Activated CD8-positive, alpha-beta T cell treated with anti-CD3 and anti-CD28 coated beads, Interleukin-2, amount 10 ng/mL, durations not matched to agents 7 days and 5 days (primary cell): ENCODE results near the gene AATF. TPM values are rescaled to one million over a fixed set of nuclear protein-coding genes. Genes with fewer than 3 reads are reported as not detected.

Source experiments
- ATAC-seq: fragments of 150-1000 bp; cut with Tn5 transposase; one replicate; pipeline ENCODE4 v1.10.0; 2021; ENCODE audit warnings: moderate library complexity
- CTCF ChIA-PET: fragments of 350-600 bp; sonication (Branson Sonifier 250); formaldehyde crosslinking; loops from one replicate; lab custom pipeline; 2021; ENCODE audit warnings: antibody characterized with exemption; lab: Charles Lee
- POLR2A ChIA-PET: fragments of 350-600 bp; sonication (Branson Sonifier 250); formaldehyde crosslinking; loops from one replicate; lab custom pipeline; 2021; ENCODE audit warnings: antibody characterized with exemption; lab: Charles Lee
- DNase-seq: peaks from one replicate; pipeline ENCODE4 v3.0.0-alpha.2; 2020
- H3K27ac Mint-ChIP-seq: one replicate; pipeline ENCODE4 v1.8.0; 2021; ENCODE audit warnings: mild to moderate bottlenecking, mixed read lengths
- H3K27me3 Mint-ChIP-seq: one replicate; pipeline ENCODE4 v1.8.0; 2021; ENCODE audit warnings: low read depth, mixed read lengths
- H3K36me3 Mint-ChIP-seq: one replicate; pipeline ENCODE4 v1.8.0; 2021; ENCODE audit warnings: low read depth, mixed read lengths
- H3K4me1 Mint-ChIP-seq: one replicate; pipeline ENCODE4 v1.8.0; 2021; ENCODE audit warnings: low read depth, mixed read lengths
- H3K4me3 Mint-ChIP-seq: one replicate; pipeline ENCODE4 v1.8.0; 2021; ENCODE audit warnings: mild to moderate bottlenecking, mixed read lengths
- H3K9me3 Mint-ChIP-seq: one replicate; pipeline ENCODE4 v1.8.0; 2022; ENCODE audit warnings: mixed read lengths; ENCODE audit not compliant: insufficient read depth
- total RNA-seq, 2 experiments: library from RNA; stranded (reverse); gene quantifications; one replicate each; pipeline ENCODE4 v1.2.3, GENCODE V29; 2021

Gene AATF, protein sequence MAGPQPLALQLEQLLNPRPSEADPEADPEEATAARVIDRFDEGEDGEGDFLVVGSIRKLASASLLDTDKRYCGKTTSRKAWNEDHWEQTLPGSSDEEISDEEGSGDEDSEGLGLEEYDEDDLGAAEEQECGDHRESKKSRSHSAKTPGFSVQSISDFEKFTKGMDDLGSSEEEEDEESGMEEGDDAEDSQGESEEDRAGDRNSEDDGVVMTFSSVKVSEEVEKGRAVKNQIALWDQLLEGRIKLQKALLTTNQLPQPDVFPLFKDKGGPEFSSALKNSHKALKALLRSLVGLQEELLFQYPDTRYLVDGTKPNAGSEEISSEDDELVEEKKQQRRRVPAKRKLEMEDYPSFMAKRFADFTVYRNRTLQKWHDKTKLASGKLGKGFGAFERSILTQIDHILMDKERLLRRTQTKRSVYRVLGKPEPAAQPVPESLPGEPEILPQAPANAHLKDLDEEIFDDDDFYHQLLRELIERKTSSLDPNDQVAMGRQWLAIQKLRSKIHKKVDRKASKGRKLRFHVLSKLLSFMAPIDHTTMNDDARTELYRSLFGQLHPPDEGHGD
- 10 to 100 TPM; 69.8 to 72.9 TPM for total RNA-seq

DNA sequence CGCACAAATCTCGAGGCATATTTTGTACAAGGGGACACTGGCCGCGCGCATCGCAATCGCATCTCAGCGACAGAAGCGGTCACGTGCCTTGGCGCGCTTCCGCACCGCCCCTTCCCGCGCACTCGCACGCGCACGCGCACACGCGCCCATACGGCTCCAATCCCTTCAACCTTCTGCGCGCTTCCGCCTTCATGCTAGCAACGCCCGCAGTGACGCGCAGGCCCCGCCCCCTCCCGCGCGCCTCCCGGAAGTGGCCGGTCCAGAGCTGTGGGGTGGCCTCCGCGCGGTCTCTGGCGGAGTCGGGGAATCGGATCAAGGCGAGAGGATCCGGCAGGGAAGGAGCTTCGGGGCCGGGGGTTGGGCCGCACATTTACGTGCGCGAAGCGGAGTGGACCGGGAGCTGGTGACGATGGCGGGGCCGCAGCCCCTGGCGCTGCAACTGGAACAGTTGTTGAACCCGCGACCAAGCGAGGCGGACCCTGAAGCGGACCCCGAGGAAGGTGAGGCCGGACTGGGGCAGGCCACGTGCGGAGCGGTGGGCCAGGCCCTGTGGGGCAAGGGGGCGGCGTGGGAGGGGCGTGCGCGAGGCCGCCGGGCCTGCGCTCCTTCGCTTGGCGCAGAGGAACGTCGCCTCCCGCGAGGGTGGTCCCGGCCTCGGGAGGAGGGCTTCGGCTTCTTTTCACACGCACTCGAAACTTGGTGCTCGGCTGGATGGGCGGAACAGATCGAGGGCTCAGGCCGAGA is at the start of gene AATF:
AATF (plus strand) TSS at position 238 of the 744 bp plus-strand sequence; CDS start at position 410, 172 bp downstream.
- H3K27me3 Mint-ChIP-seq: peaks cover 32% of the 10 kb centered on the region
- CTCF ChIA-PET: interaction anchor here (1.1 to 3.7 kb wide), 4 partner anchors 45 to 347 kb away, joined by 3 to 25 read pairs (median 4); partner anchors contain the start of gene MRM1
- peak within 1 kb of the TSS; percentile 98 for H3K27ac Mint-ChIP-seq
- H3K4me3 Mint-ChIP-seq: peak within 1 kb of the TSS; percentile 96
- ATAC-seq (peak; percentile 96), DNase-seq (peak; percentile 97)
- peaks cover 42% of the 10 kb centered on the region for H3K36me3 Mint-ChIP-seq
- H3K4me1 Mint-ChIP-seq: peaks cover 59% of the 10 kb centered on the region
- H3K9me3 Mint-ChIP-seq: no peaks in the 10 kb centered on the region
- POLR2A ChIA-PET: interaction anchor here (0.5 to 1.9 kb wide), 9 partner anchors 10 to 1141 kb away, joined by 3 to 10 read pairs (median 4); partner anchors contain the start of gene LHX1

DNA sequence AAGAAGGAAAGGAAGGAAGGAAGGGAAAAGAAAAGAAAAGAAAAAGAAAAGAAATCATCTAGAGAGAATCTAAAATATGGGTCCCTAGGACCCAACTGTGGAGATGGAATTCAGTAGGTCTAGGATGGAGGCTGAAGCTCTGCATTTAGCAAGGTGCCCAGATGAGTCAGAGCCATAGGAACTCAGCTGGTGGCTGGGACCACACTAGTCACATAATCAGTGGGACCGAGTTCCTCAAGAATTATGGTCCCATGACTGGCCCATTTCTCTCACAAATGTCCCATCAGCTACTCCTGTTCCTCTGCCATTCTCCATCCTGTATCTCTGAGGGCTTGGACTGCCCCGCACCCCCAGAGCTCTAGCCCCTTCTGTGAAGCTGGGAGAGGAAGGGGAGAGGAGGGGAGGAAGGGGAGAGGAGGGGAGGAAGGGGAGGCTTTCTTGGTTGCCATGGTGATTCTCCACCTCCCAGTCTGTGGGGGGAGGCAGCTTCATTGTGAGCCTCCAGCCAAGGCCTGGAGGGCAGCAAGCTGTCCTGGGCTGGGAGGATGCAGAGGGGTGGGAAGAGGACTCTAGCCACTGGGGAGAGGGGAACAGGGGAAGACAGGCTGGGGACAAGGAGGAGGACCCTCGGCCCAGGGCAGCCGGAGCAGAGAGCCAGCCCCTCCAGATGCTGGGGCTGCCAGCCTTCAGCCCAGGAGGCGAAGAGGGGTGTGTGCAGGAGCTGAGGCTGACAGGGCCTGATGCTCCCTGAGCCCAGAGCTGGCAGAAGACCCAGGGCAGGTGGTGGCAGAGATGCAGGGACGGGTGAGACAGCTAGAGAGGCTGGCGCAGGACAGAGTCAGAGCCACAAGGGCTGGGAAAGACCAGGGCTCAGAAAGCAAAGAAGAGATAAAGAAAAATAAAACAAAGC is 49.2 kb upstream of the AATF start:
- no peak for ATAC-seq
- H3K9me3 Mint-ChIP-seq: no peaks in the 10 kb centered on the region
- H3K27me3 Mint-ChIP-seq: peaks cover 9% of the 10 kb centered on the region
- POLR2A ChIA-PET: no interaction called here
- CTCF ChIA-PET: interaction anchor here (1.1 kb wide), 1 partner anchor 9 kb away, joined by 3 read pairs; no protein-coding TSS in a partner anchor
- H3K36me3 Mint-ChIP-seq: no peaks in the 10 kb centered on the region
- no peak for DNase-seq
- H3K4me1 Mint-ChIP-seq: no peaks in the 10 kb centered on the region
- no peak overlapping the region for H3K27ac Mint-ChIP-seq
- no peak overlapping the region for H3K4me3 Mint-ChIP-seq

GRCh38 chr17:36900160-36900512 is 48.6 kb upstream of the AATF start:
- ATAC-seq: no peak
- no peak overlapping the region for H3K27ac Mint-ChIP-seq
- H3K36me3 Mint-ChIP-seq: no peaks in the 10 kb centered on the region
- no peaks in the 10 kb centered on the region for H3K4me1 Mint-ChIP-seq
- H3K9me3 Mint-ChIP-seq: no peaks in the 10 kb centered on the region
- CTCF ChIA-PET: no interaction called here
- H3K27me3 Mint-ChIP-seq: peaks cover 11% of the 10 kb centered on the region
- POLR2A ChIA-PET: no interaction called here
- DNase-seq: no peak
- no peak overlapping the region for H3K4me3 Mint-ChIP-seq

- peaks cover 13% of the 10 kb centered on the region for H3K27me3 Mint-ChIP-seq
- ATAC-seq: no peak
- ChIA-PET POLR2A (no interaction called here), CTCF (no interaction called here)
- no peaks in the 10 kb centered on the region for H3K36me3 Mint-ChIP-seq
- no peaks in the 10 kb centered on the region for H3K9me3 Mint-ChIP-seq
- H3K4me1 Mint-ChIP-seq: no peaks in the 10 kb centered on the region
- H3K27ac Mint-ChIP-seq: no peak overlapping the region
- H3K4me3 Mint-ChIP-seq: no peak overlapping the region
- DNase-seq: no peak
Measured at GRCh38 chr17:36901506-36901905, 47.2 kb upstream of the AATF start.

DNA sequence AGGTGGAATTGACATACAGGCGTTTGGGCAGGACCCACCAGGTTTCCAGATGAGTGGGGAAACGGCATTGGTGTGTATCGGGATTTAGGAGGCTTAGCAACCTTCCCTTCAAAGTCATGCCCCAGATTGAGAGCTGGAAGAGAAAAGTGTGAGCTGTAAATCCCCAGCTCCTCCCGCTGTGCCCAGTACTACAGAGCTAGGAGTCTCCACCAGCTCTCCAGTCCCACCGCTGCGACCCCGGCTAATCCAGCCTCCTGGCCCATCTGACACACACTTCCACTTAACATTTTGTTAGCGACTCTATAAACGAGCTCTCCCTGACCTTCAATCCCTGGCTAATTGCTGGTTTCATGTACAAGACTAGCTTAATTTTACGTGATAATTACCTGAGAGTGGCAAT is 41.3 kb upstream of the AATF start:
- Mint-ChIP-seq H3K36me3 (no peaks in the 10 kb centered on the region), H3K4me3 (no peak overlapping the region), H3K27me3 (peaks cover 33% of the 10 kb centered on the region), H3K9me3 (no peaks in the 10 kb centered on the region), H3K27ac (no peak overlapping the region), H3K4me1 (no peaks in the 10 kb centered on the region)
- CTCF ChIA-PET: no interaction called here
- no peak for ATAC-seq
- POLR2A ChIA-PET: no interaction called here
- no peak for DNase-seq

GRCh38 chr17:36910513-36910912 is 38.2 kb upstream of the AATF start:
- no peak overlapping the region for H3K27ac Mint-ChIP-seq
- ATAC-seq (no peak), DNase-seq (no peak)
- ChIA-PET POLR2A (no interaction called here), CTCF (no interaction called here)
- no peak overlapping the region for H3K4me3 Mint-ChIP-seq
- no peaks in the 10 kb centered on the region for H3K4me1 Mint-ChIP-seq
- peaks cover 27% of the 10 kb centered on the region for H3K27me3 Mint-ChIP-seq
- H3K9me3 Mint-ChIP-seq: no peaks in the 10 kb centered on the region
- H3K36me3 Mint-ChIP-seq: no peaks in the 10 kb centered on the region

- Mint-ChIP-seq H3K9me3 (no peaks in the 10 kb centered on the region), H3K36me3 (no peaks in the 10 kb centered on the region), H3K4me1 (no peaks in the 10 kb centered on the region), H3K27ac (no peak overlapping the region), H3K4me3 (no peak overlapping the region), H3K27me3 (peaks cover 27% of the 10 kb centered on the region)
- ATAC-seq (no peak), DNase-seq (no peak)
- ChIA-PET CTCF (no interaction called here), POLR2A (no interaction called here)
Measured at GRCh38 chr17:36911001-36911400, 37.8 kb upstream of the AATF start.

GRCh38 chr17:36913132-36913531 is 35.6 kb upstream of the AATF start:
- CTCF ChIA-PET: no interaction called here
- Mint-ChIP-seq H3K4me1 (no peaks in the 10 kb centered on the region), H3K27ac (no peak overlapping the region), H3K27me3 (peaks cover 22% of the 10 kb centered on the region), H3K4me3 (no peak overlapping the region), H3K9me3 (no peaks in the 10 kb centered on the region), H3K36me3 (no peaks in the 10 kb centered on the region)
- POLR2A ChIA-PET: no interaction called here
- no peak for ATAC-seq
- DNase-seq: no peak

- Mint-ChIP-seq H3K4me3 (no peak overlapping the region), H3K4me1 (peaks cover 9% of the 10 kb centered on the region), H3K27me3 (peaks cover 31% of the 10 kb centered on the region), H3K27ac (no peak overlapping the region), H3K9me3 (no peaks in the 10 kb centered on the region), H3K36me3 (no peaks in the 10 kb centered on the region)
- POLR2A ChIA-PET: no interaction called here
- DNase-seq (no peak), ATAC-seq (no peak)
- CTCF ChIA-PET: no interaction called here
Measured at GRCh38 chr17:36918211-36918691, 30.5 kb upstream of the AATF start.

DNA sequence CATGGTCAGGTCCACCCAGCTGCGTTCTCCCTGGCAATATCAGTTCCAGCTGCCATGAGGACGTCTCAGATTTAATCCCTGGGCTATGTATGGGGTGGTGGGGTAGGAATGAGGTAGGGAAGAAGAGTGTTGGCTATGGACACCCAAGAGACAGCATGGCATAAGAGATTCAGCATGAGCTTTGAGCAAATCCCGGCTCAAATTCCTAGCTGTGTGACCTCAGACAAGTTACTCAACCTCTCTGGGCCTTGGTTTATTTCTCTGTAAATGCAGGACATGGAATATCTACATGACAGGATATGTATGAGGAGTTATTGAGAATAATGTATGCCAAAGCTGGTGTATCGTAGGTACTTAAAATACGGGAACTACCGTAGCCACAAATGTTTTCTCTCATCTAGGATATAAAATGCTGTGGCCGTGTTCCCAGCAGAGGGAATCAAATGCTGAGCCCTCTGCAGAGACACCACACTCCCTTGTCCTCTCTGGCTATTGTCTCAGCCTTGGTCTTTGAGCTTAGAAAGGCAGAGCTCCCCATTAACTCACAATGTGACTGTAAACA is 29.3 kb upstream of the AATF start:
- peaks cover 9% of the 10 kb centered on the region for H3K4me1 Mint-ChIP-seq
- H3K27me3 Mint-ChIP-seq: peaks cover 32% of the 10 kb centered on the region
- POLR2A ChIA-PET: interaction anchor here (0.5 kb wide), 1 partner anchor 45 kb away, joined by 4 read pairs; no protein-coding TSS in a partner anchor
- no peak for DNase-seq
- H3K27ac Mint-ChIP-seq: no peak overlapping the region
- CTCF ChIA-PET: interaction anchor here (1.2 kb wide), 1 partner anchor 317 kb away, joined by 3 read pairs; no protein-coding TSS in a partner anchor
- ATAC-seq: no peak
- no peak overlapping the region for H3K4me3 Mint-ChIP-seq
- no peaks in the 10 kb centered on the region for H3K36me3 Mint-ChIP-seq
- no peaks in the 10 kb centered on the region for H3K9me3 Mint-ChIP-seq
